ENCODE measurements around the gene TUBB4B.

Gene TUBB4B

DNA sequence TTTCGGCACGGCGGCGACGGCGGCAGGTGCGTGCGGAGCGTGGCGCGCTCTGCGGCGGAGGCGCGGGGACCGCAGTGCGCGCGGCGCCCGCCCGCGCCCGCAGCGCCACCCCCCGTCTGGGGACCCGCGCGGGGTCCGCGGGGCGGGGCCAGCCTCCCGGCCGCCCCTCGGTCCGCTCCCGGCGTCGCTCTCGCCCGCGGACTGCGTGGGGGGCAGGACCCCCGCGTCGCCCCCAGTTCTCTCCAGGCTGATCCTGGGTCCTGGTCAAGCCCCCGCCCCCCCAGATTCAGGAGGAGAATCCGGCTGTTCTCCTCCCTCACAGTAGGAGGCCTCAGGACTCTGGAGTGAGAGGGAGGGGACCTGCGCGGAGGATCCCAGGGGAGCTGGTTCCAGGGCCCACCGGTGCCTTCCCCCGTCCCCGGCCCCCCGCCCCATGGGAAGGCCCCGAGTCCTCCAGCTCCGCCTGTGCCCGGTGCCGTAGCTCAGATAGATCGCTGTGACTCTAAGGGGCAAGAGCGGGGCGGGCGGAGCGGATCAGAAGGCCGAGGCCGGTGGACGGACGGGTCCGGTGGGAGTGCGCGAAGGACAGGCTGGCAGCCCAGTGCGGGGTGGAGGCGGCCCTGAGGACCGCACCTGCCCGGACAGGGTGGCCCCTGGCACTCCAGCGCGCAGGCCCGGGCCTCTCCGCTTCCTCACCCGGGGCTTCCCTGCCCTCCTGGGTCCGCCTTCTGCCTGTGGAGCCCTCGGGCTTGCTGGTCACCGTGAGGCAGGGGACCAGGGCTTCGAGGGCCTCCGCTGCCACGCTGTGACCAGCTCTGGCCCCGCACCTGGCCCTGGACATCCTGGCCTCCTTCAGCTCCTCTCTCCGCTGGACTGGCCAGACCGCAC, 18.7 kb upstream of the TUBB4B start, which contains the start of gene RNF208:
RNF208 (minus strand) TSS at position 51 of the 888 bp plus-strand sequence. CDS start 1,028 bp downstream, outside the sequence.
- ChIA-PET CTCF (interaction anchor here (0.6 to 6.7 kb wide), 9 partner anchors 9 to 153 kb away, joined by 3 to 54 read pairs (median 4); partner anchors contain the start of genes ANAPC2, NDOR1, SAPCD2 and SSNA1), POLR2A (interaction anchor here (0.9 to 17.2 kb wide), 23 partner anchors 14 to 494 kb away, joined by 3 to 304 read pairs (median 5); partner anchors contain the start of genes AJM1, ANAPC2, MAN1B1 and NDOR1)
- peaks cover 0 to 23% of the 10 kb centered on the region in 2 experiments; a peak in 1 of 3 replicates for H3K36me3 ChIP-seq (ENCODE audit: control insufficient read depth in 2 of 2, insufficient read depth in 1 of 2, low read length in 2 of 2)
- H3K4me1 ChIP-seq (ENCODE audit: control insufficient read depth, insufficient read depth, low read length), result peaks cover 4% of the 10 kb centered on the region
- no peaks in the 10 kb centered on the region for H3K9me3 ChIP-seq (ENCODE audit: control insufficient read depth, insufficient read depth, low read depth, low read length)
- TF ChIP-seq ZNF626 (tag by site-specific recombination; IDR thresholded peaks at IDR 0.05) (no peak), ZNF596 (tag by site-specific recombination; IDR thresholded peaks at IDR 0.05) (no peak), HIC1 (tag by site-specific recombination; IDR thresholded peaks at IDR 0.05) (peak; percentile 50), PATZ1 (tag by site-specific recombination; IDR thresholded peaks at IDR 0.05) (peak; percentile 54), ZNF423 (tag by site-specific recombination; IDR thresholded peaks at IDR 0.05) (0 out of 2 replicates have a peak, but pooled peaks have one; percentile 25), BCL11B (tag by site-specific recombination; IDR thresholded peaks at IDR 0.05; ENCODE audit: low read depth) (peak; percentile 47; the same call in 1 of the 2 replicates), ZBTB20 (tag by site-specific recombination; IDR thresholded peaks at IDR 0.05) (peak; percentile 61; the same call in 1 of the 2 replicates), ZIC2 (tag by site-specific recombination; IDR thresholded peaks at IDR 0.05) (peak; percentile 36; the same call in 1 of the 2 replicates), ZNF830 (tag by site-specific recombination; IDR thresholded peaks at IDR 0.05; ENCODE audit: low read depth) (no peak), EGR2 (tag by site-specific recombination; IDR thresholded peaks at IDR 0.05; ENCODE audit: low read depth) (peak; percentile 37; the same call in 1 of the 2 replicates), ZNF391 (tag by site-specific recombination; IDR thresholded peaks at IDR 0.05; ENCODE audit: borderline replicate concordance, low read depth) (no peak), ZNF48 (tag by site-specific recombination; IDR thresholded peaks at IDR 0.05) (no peak), ZFHX2 (tag by site-specific recombination; conservative IDR thresholded peaks at IDR 0.05) (peak; percentile 17; the same call in 1 of the 2 replicates), ZNF341 (tag by site-specific recombination; IDR thresholded peaks at IDR 0.05; ENCODE audit: low read depth) (peak; percentile 57), PBX3 (CRISPR knock-in tag; IDR thresholded peaks at IDR 0.05) (no peak), KLF16 (tag by site-specific recombination; IDR thresholded peaks at IDR 0.05) (no peak), GLIS1 (tag by site-specific recombination; IDR thresholded peaks at IDR 0.05) (peak; percentile 92), SP3 (tag by site-specific recombination; IDR thresholded peaks at IDR 0.05) (peak; percentile 9; the same call in 1 of the 2 replicates)
- TF ChIP-seq, protein P1, sequence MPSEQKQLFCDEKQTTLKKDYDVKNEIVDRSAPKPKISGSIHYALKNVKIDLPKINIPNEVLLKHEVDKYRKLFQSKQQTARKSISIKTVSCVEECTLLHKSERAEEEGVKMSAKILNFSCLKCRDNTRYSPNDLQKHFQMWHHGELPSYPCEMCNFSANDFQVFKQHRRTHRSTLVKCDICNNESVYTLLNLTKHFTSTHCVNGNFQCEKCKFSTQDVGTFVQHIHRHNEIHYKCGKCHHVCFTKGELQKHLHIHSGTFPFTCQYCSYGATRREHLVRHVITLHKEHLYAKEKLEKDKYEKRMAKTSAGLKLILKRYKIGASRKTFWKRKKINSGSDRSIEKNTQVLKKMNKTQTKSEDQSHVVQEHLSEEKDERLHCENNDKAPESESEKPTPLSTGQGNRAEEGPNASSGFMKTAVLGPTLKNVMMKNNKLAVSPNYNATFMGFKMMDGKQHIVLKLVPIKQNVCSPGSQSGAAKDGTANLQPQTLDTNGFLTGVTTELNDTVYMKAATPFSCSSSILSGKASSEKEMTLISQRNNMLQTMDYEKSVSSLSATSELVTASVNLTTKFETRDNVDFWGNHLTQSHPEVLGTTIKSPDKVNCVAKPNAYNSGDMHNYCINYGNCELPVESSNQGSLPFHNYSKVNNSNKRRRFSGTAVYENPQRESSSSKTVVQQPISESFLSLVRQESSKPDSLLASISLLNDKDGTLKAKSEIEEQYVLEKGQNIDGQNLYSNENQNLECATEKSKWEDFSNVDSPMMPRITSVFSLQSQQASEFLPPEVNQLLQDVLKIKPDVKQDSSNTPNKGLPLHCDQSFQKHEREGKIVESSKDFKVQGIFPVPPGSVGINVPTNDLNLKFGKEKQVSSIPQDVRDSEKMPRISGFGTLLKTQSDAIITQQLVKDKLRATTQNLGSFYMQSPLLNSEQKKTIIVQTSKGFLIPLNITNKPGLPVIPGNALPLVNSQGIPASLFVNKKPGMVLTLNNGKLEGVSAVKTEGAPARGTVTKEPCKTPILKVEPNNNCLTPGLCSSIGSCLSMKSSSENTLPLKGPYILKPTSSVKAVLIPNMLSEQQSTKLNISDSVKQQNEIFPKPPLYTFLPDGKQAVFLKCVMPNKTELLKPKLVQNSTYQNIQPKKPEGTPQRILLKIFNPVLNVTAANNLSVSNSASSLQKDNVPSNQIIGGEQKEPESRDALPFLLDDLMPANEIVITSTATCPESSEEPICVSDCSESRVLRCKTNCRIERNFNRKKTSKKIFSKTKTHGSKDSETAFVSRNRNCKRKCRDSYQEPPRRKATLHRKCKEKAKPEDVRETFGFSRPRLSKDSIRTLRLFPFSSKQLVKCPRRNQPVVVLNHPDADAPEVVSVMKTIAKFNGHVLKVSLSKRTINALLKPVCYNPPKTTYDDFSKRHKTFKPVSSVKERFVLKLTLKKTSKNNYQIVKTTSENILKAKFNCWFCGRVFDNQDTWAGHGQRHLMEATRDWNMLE (tag by site-specific recombination; conservative IDR thresholded peaks at IDR 0.05; ENCODE audit: low read depth), result no peak
- TF ChIP-seq, protein P2, sequence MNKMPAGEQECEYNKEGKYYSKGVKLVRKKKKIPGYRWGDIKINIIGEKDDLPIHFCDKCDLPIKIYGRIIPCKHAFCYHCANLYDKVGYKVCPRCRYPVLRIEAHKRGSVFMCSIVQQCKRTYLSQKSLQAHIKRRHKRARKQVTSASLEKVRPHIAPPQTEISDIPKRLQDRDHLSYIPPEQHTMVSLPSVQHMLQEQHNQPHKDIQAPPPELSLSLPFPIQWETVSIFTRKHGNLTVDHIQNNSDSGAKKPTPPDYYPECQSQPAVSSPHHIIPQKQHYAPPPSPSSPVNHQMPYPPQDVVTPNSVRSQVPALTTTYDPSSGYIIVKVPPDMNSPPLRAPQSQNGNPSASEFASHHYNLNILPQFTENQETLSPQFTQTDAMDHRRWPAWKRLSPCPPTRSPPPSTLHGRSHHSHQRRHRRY (tag by site-specific recombination; IDR thresholded peaks at IDR 0.05), result no peak
- peak within 1 kb of the TSS; percentile 89 for H3K4me3 ChIP-seq (ENCODE audit: low read depth, low read length)
- H3K27ac ChIP-seq (ENCODE audit: extremely low read depth, low read depth, low read length), result peak within 1 kb of the TSS; percentile 72

All from HEK293 (cell line).